HUES64 (cell line): ENCODE results near the gene JMJD1C.

Experiments used
- H3K27ac ChIP-seq: 2 replicates; pipeline ENCODE4 v1.7.0; 2013; ENCODE audit warnings: low read depth, low read length, inconsistent platforms
- H3K27me3 ChIP-seq: 2 replicates; pipeline ENCODE4 v1.6.1; 2013; ENCODE audit warnings: mild to moderate bottlenecking, low read length; ENCODE audit not compliant: insufficient read depth
- H3K36me3 ChIP-seq: 2 replicates; pipeline ENCODE4 v1.6.1; 2013; ENCODE audit warnings: mild to moderate bottlenecking, low read length; ENCODE audit not compliant: insufficient read depth
- H3K4me1 ChIP-seq: 2 replicates; pipeline ENCODE4 v1.6.1; 2013; ENCODE audit warnings: mild to moderate bottlenecking, low read length, moderate library complexity; ENCODE audit not compliant: insufficient read depth
- H3K4me3 ChIP-seq: 2 replicates; pipeline ENCODE4 v1.5.1; 2013; ENCODE audit warnings: mild to moderate bottlenecking, low read length, moderate library complexity
- H3K9ac ChIP-seq: 2 replicates; pipeline ENCODE4 v1.6.1; 2013; ENCODE audit warnings: mild to moderate bottlenecking, low read depth, low read length
- H3K9me3 ChIP-seq: 2 replicates; pipeline ENCODE4 v1.6.1; 2013; ENCODE audit warnings: low read depth, low read length; ENCODE audit not compliant: insufficient read depth
- WGBS: fragments of 150-250, 120-280 bp; methylation state at CpG from one replicate; pipeline ENCODE4 v1.1.7; 2013; ENCODE audit warnings: missing lambda C conversion rate; 5-methylcytosine and 5-hydroxymethylcytosine counted together

Gene JMJD1C

DNA sequence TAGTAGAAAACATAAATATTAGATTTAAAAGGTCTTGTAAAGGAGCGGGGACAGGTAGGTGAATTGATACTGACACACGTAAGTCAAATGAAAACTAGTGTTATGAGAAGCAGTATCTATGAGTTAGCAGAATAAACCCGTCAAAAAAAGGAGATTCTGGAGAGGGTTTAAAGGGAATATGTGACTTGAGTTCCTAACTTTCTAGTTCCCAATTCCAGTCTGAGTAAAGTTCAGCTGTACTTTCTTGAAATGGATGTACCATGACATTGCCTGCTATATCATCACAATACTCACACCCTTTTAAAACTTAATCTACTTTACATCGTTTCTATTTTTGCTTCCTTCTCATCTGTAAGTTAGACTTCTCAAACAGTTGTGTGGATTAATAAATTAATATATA lies 210.5 kb downstream of the JMJD1C start:
- H3K36me3 ChIP-seq: peaks cover 52% of the 10 kb centered on the region
- WGBS: 94% methylated on average over 3 of the region's 4 CpGs
- no peaks in the 10 kb centered on the region for H3K9me3 ChIP-seq
- H3K9ac ChIP-seq: no peak overlapping the region
- H3K4me1 ChIP-seq: peaks cover 34% of the 10 kb centered on the region
- no peak overlapping the region for H3K4me3 ChIP-seq
- H3K27ac ChIP-seq: no peak overlapping the region
- no peaks in the 10 kb centered on the region for H3K27me3 ChIP-seq

DNA sequence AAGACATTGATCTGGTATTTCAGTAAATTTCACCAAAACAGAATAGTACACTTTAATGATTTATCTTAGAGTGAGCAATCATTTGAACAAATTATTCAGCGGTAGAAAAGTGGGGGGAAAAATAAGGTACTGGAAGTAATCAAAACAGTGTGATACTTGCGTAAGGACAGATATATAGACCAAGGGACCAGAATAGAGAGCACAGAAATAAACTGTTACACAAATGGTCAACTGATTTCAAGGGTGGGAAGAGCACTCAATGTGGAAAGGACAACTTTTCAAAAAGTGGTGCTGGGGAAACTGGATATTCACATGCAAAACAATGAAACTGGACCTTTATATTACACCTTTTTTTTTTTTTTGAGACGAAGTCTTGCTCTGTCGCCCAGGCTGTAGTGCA lies 212.7 kb downstream of the JMJD1C start:
- H3K27me3 ChIP-seq: no peaks in the 10 kb centered on the region
- no peak overlapping the region for H3K4me3 ChIP-seq
- H3K9me3 ChIP-seq: no peaks in the 10 kb centered on the region
- peaks cover 50% of the 10 kb centered on the region for H3K36me3 ChIP-seq
- no peak overlapping the region for H3K9ac ChIP-seq
- H3K27ac ChIP-seq: no peak overlapping the region
- H3K4me1 ChIP-seq: peaks cover 11% of the 10 kb centered on the region; the same call in 1 of the 2 replicates
- 93% methylated on average over 4 of the region's 4 CpGs for WGBS

GRCh38 chr10:63252095-63252762 lies 213.5 kb downstream of the JMJD1C start:
- no peaks in the 10 kb centered on the region for H3K27me3 ChIP-seq
- H3K36me3 ChIP-seq: peaks cover 42% of the 10 kb centered on the region
- H3K4me1 ChIP-seq: peaks cover 7% of the 10 kb centered on the region; the same call in 1 of the 2 replicates
- no peak overlapping the region for H3K27ac ChIP-seq
- no peaks in the 10 kb centered on the region for H3K9me3 ChIP-seq
- no peak overlapping the region for H3K9ac ChIP-seq
- no peak overlapping the region for H3K4me3 ChIP-seq

DNA sequence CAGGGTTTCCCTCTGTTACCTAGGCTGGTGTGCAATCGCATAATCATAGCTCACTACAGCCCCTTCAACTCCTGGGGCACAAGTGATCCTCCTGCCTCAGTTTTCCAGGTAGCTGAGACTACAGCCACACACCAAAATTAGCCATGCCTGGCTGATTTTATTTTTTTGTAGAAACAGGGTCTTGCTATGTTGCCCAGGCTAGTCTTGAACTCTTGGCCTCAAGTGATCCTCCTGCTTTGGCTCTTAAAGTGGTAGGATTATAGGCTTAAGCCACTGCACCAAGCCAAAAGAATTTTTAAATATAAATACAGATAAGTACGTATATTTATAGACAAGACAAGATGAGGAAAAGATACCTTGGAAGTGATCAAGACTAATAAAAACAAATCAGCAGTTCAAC lies 215.7 kb downstream of the JMJD1C start:
- H3K4me3 ChIP-seq: no peak overlapping the region
- 100% methylated on average over 1 of the region's 2 CpGs for WGBS
- H3K9ac ChIP-seq: no peak overlapping the region
- H3K27me3 ChIP-seq: no peaks in the 10 kb centered on the region
- no peak overlapping the region for H3K27ac ChIP-seq
- H3K36me3 ChIP-seq: peaks cover 24% of the 10 kb centered on the region
- peaks cover 3% of the 10 kb centered on the region; the same call in 1 of the 2 replicates for H3K9me3 ChIP-seq
- H3K4me1 ChIP-seq: peaks cover 7% of the 10 kb centered on the region; the same call in 1 of the 2 replicates

DNA sequence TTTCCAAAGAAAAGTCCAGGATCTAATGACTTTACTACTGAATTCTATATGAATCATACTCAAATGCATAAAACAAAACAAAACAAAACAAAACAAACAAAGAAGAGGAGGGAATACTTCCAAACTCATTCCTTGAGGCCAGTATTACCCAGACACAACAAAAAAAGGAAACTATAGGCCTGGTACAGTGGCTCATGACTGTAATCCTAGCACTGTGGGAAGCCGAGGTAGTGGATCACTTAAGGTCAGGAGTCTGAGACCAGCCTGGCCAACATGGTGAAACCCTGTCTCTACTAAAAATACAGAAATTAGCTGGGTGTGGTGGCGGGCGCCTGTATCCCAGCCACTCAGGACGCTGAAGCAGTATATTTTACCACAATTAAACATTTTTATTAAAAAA lies 218.0 kb downstream of the JMJD1C start:
- peaks cover 21% of the 10 kb centered on the region for H3K36me3 ChIP-seq
- 97% methylated on average over 4 of the region's 4 CpGs for WGBS
- H3K27me3 ChIP-seq: no peaks in the 10 kb centered on the region
- no peak overlapping the region for H3K4me3 ChIP-seq
- H3K4me1 ChIP-seq: peaks cover 4% of the 10 kb centered on the region; the same call in 1 of the 2 replicates
- no peak overlapping the region for H3K27ac ChIP-seq
- no peak overlapping the region for H3K9ac ChIP-seq
- peaks cover 3% of the 10 kb centered on the region; the same call in 1 of the 2 replicates for H3K9me3 ChIP-seq

GRCh38 chr10:63246356-63246755 lies 219.4 kb downstream of the JMJD1C start:
- Histone ChIP-seq H3K9me3 (peaks cover 3% of the 10 kb centered on the region; the same call in 1 of the 2 replicates), H3K36me3 (peaks cover 21% of the 10 kb centered on the region), H3K4me1 (peaks cover 9% of the 10 kb centered on the region), H3K9ac (no peak overlapping the region), H3K27me3 (no peaks in the 10 kb centered on the region), H3K27ac (no peak overlapping the region), H3K4me3 (no peak overlapping the region)
- WGBS: 95% methylated on average over 2 of the region's 3 CpGs

- Histone ChIP-seq H3K27me3 (no peaks in the 10 kb centered on the region), H3K9ac (no peak overlapping the region), H3K36me3 (no peaks in the 10 kb centered on the region), H3K27ac (no peak overlapping the region), H3K4me1 (peaks cover 23% of the 10 kb centered on the region), H3K9me3 (peaks cover 3% of the 10 kb centered on the region; the same call in 1 of the 2 replicates), H3K4me3 (no peak overlapping the region)
- WGBS: 91% methylated on average over 2 of the region's 2 CpGs
These were observed 223.9 kb downstream of the JMJD1C start for GRCh38 chr10:63241841-63242281.

DNA sequence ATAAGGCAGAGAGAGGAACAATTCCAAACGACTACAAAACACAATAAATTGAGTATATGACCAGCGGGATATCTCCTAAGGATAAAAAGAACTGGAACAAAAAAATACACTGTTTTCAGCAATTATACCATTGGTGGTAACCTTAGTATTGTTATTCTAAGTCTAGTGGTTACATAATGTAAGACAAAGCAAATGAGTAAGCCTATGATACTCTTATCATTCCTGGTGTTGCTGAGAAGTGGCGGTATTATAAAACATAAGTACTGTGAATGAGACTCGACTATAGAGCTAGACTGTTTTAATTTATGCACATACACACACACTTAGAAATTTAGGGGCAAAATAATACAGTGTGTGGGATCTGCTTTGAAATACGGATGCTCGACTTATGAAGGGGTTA lies 225.0 kb downstream of the JMJD1C start:
- no peaks in the 10 kb centered on the region for H3K27me3 ChIP-seq
- H3K4me3 ChIP-seq: no peak overlapping the region
- no peak overlapping the region for H3K27ac ChIP-seq
- H3K36me3 ChIP-seq: no peaks in the 10 kb centered on the region
- peaks cover 3% of the 10 kb centered on the region; the same call in 1 of the 2 replicates for H3K9me3 ChIP-seq
- 100% methylated on average over 4 of the region's 6 CpGs for WGBS
- peaks cover 23% of the 10 kb centered on the region for H3K4me1 ChIP-seq
- H3K9ac ChIP-seq: no peak overlapping the region

DNA sequence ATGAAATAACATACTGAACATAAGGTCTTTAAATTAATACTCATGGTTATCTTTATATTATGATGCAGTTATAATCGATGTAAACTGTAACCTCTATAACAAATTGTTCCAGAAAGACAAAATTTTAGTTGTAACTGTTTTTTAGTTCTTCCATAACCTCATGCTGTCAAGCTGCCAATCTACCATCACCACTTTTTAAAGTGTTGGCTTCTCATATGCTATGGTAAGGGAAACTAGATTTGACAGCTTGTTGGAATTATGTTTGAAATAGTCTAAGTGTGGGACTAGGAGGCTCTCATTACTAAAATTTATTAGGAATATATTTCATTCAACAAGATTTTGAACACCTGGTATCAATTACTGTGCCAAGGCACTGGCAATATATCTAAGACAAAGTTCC lies 227.3 kb downstream of the JMJD1C start:
- Histone ChIP-seq H3K9ac (no peak overlapping the region), H3K27ac (no peak overlapping the region), H3K4me3 (no peak overlapping the region), H3K9me3 (no peaks in the 10 kb centered on the region), H3K27me3 (no peaks in the 10 kb centered on the region), H3K4me1 (peaks cover 23% of the 10 kb centered on the region), H3K36me3 (peaks cover 9% of the 10 kb centered on the region; the same call in 1 of the 2 replicates)
- no CpG with 5 or more reads among the region's 1 CpG for WGBS

- Histone ChIP-seq H3K9ac (no peak overlapping the region), H3K4me3 (no peak overlapping the region), H3K27ac (no peak overlapping the region), H3K4me1 (peaks cover 23% of the 10 kb centered on the region), H3K9me3 (no peaks in the 10 kb centered on the region), H3K36me3 (peaks cover 14% of the 10 kb centered on the region; the same call in 1 of the 2 replicates), H3K27me3 (no peaks in the 10 kb centered on the region)
- WGBS: 98% methylated on average over 2 of the region's 3 CpGs
These were observed 228.4 kb downstream of the JMJD1C start for GRCh38 chr10:63237396-63237795.

- H3K27me3 ChIP-seq: no peaks in the 10 kb centered on the region
- H3K27ac ChIP-seq: no peak overlapping the region
- no peak overlapping the region for H3K9ac ChIP-seq
- peaks cover 14% of the 10 kb centered on the region for H3K4me1 ChIP-seq
- 100% methylated on average over 1 of the region's 2 CpGs for WGBS
- no peaks in the 10 kb centered on the region for H3K9me3 ChIP-seq
- H3K36me3 ChIP-seq: peaks cover 18% of the 10 kb centered on the region; the same call in 1 of the 2 replicates
- H3K4me3 ChIP-seq: no peak overlapping the region
These were observed 229.5 kb downstream of the JMJD1C start for GRCh38 chr10:63236113-63236935.
